WTC11 (cell line): ENCODE measurements around the gene MSLN. TPM values are rescaled to one million over a fixed set of nuclear protein-coding genes. Genes with fewer than 3 reads are reported as not detected.
"Not testable (repeated sequence)": the region's sequence is repeated elsewhere in the genome, so short reads cannot be mapped to it uniquely, and the experiment has no call there.

Source experiments
- ATAC-seq: fragments of 200-7000 bp; cut with Tn5 transposase; 2 replicates; pipeline ENCODE4 v1.10.0; 2021; ENCODE audit warnings: mild to moderate bottlenecking, moderate library complexity
- CTCF ChIA-PET: fragments of 300-600 bp; sonication (Branson Sonifier 250); formaldehyde crosslinking; loops from one replicate; lab custom pipeline; 2021; ENCODE audit warnings: antibody characterized with exemption; lab: Charles Lee
- POLR2A ChIA-PET: fragments of 350-600 bp; sonication (Branson Sonifier 250); formaldehyde crosslinking; loops from one replicate; lab custom pipeline; 2021; ENCODE audit warnings: antibody characterized with exemption; lab: Charles Lee
- DNase-seq: peaks from one replicate; pipeline ENCODE4 v3.0.0; 2021; ENCODE audit warnings: low spot score
- H3K27ac Mint-ChIP-seq: 2 replicates; pipeline ENCODE4 v1.8.0; 2021; ENCODE audit warnings: mixed read lengths
- H3K27me3 Mint-ChIP-seq: 2 replicates; pipeline ENCODE4 v1.8.0; 2021; ENCODE audit warnings: low read depth, mild to moderate bottlenecking, moderate library complexity, mixed read lengths
- H3K36me3 Mint-ChIP-seq: 2 replicates; pipeline ENCODE4 v1.8.0; 2021; ENCODE audit warnings: mixed read lengths
- H3K4me1 Mint-ChIP-seq: 2 replicates; pipeline ENCODE4 v1.8.0; 2022; ENCODE audit warnings: mixed read lengths
- H3K4me3 Mint-ChIP-seq: 2 replicates; pipeline ENCODE4 v1.8.0; 2021; ENCODE audit warnings: mild to moderate bottlenecking, moderate library complexity, mixed read lengths
- H3K9me3 Mint-ChIP-seq: 2 replicates; pipeline ENCODE4 v1.8.0; 2021; ENCODE audit warnings: mixed read lengths
- ATF1 ChIP-seq: sonication (generic); formaldehyde crosslinking; IDR thresholded peaks from 2 replicates; pipeline ENCODE4 v1.8.1; 2023; ENCODE audit warnings: mild to moderate bottlenecking, moderate library complexity, missing genetic modification reagents
- ERG ChIP-seq: fragments of 250-450 bp; sonication (Bioruptor Pico); IDR thresholded peaks from 2 replicates; pipeline ENCODE4 v1.8.0; 2021; ENCODE audit warnings: mild to moderate bottlenecking
- FOXJ3 ChIP-seq: sonication (generic); formaldehyde crosslinking; IDR thresholded peaks from 2 replicates; pipeline ENCODE4 v1.9.0; 2021; ENCODE audit warnings: missing genetic modification reagents, mild to moderate bottlenecking, borderline replicate concordance
- FOXP4 ChIP-seq: sonication (generic); formaldehyde crosslinking; IDR thresholded peaks from 2 replicates; pipeline ENCODE4 v1.8.0; 2022; ENCODE audit warnings: mild to moderate bottlenecking, missing genetic modification reagents
- HMGA2 ChIP-seq: fragments of 250-450 bp; sonication (Bioruptor Pico); IDR thresholded peaks from 2 replicates; pipeline ENCODE4 v1.4.0; 2021; ENCODE audit warnings: mild to moderate bottlenecking, moderate library complexity
- MYBL2 ChIP-seq: sonication (generic); formaldehyde crosslinking; IDR thresholded peaks from 2 replicates; pipeline ENCODE4 v1.8.1; 2023; ENCODE audit warnings: mild to moderate bottlenecking, moderate library complexity, missing genetic modification reagents
- NFE2L1 ChIP-seq: sonication (generic); formaldehyde crosslinking; IDR thresholded peaks from 2 replicates; pipeline ENCODE4 v1.8.1; 2023; ENCODE audit warnings: missing genetic modification reagents
- NFYB ChIP-seq: sonication (generic); formaldehyde crosslinking; conservative IDR thresholded peaks from 2 replicates; pipeline ENCODE4 v1.8.0; 2022; ENCODE audit warnings: low read depth, missing genetic modification reagents
- NR2C2 ChIP-seq: sonication (generic); formaldehyde crosslinking; IDR thresholded peaks from 2 replicates; pipeline ENCODE4 v1.8.0; 2022; ENCODE audit warnings: mild to moderate bottlenecking, missing genetic modification reagents
- OVOL2 ChIP-seq: fragments of 250-450 bp; sonication (Bioruptor Pico); IDR thresholded peaks from 2 replicates; pipeline ENCODE4 v1.9.0; 2021; ENCODE audit warnings: mild to moderate bottlenecking, borderline replicate concordance
- SMAD3 ChIP-seq: sonication (generic); formaldehyde crosslinking; IDR thresholded peaks from 2 replicates; pipeline ENCODE4 v1.8.0; 2022; ENCODE audit warnings: missing genetic modification reagents, mild to moderate bottlenecking, borderline replicate concordance
- SMAD4 ChIP-seq: sonication (generic); formaldehyde crosslinking; IDR thresholded peaks from 2 replicates; pipeline ENCODE4 v1.8.0; 2022; ENCODE audit warnings: mild to moderate bottlenecking, missing genetic modification reagents
- TEAD4 ChIP-seq: sonication (generic); formaldehyde crosslinking; IDR thresholded peaks from 2 replicates; pipeline ENCODE4 v1.8.0; 2022; ENCODE audit warnings: mild to moderate bottlenecking, missing genetic modification reagents
- ZBTB21 ChIP-seq: sonication (generic); formaldehyde crosslinking; IDR thresholded peaks from 2 replicates; pipeline ENCODE4 v1.8.1; 2023; ENCODE audit warnings: mild to moderate bottlenecking, missing genetic modification reagents, borderline replicate concordance
- ZBTB43 ChIP-seq: sonication (generic); formaldehyde crosslinking; IDR thresholded peaks from 2 replicates; pipeline ENCODE4 v1.8.1; 2023; ENCODE audit warnings: mild to moderate bottlenecking, missing genetic modification reagents
- ZMAT4 ChIP-seq: fragments of 250-450 bp; sonication (Bioruptor Pico); IDR thresholded peaks from 2 replicates; pipeline ENCODE4 v1.9.0; 2021; ENCODE audit warnings: mild to moderate bottlenecking
- ZNF281 ChIP-seq: sonication (generic); formaldehyde crosslinking; IDR thresholded peaks from 2 replicates; pipeline ENCODE4 v1.8.0; 2023; ENCODE audit warnings: mild to moderate bottlenecking, missing genetic modification reagents
- ZNF671 ChIP-seq: fragments of 250-450 bp; sonication (Bioruptor Pico); IDR thresholded peaks from 2 replicates; pipeline ENCODE4 v1.8.0; 2021; ENCODE audit warnings: mild to moderate bottlenecking
- total RNA-seq: library from RNA; stranded (reverse); gene quantifications from 3 replicates; pipeline ENCODE4 v1.2.3, GENCODE V29; 2021

The MSLN gene
- total RNA-seq, 1 experiment from 2014 or later = 0.20 TPM

GRCh38 chr16:775236-775796 is 14.8 kb downstream of the MSLN start (continued):
- TF ChIP-seq NR2C2 (CRISPR knock-in tag) (no peak), NFYB (no peak), ZNF671 (CRISPR knock-in tag) (no peak)

GRCh38 chr16:776298-776697 is 15.8 kb downstream of the MSLN start:
- H3K9me3 Mint-ChIP-seq, ATAC-seq, POLR2A ChIA-PET, H3K36me3 Mint-ChIP-seq, H3K4me3 Mint-ChIP-seq, H3K27me3 Mint-ChIP-seq, H3K4me1 Mint-ChIP-seq, DNase-seq, H3K27ac Mint-ChIP-seq: not testable (repeated sequence)
- CTCF ChIA-PET = interaction anchor here (0.9 to 2.2 kb wide), 3 partner anchors 9 to 35 kb away, joined by 3 to 5 read pairs (median 4); partner anchors contain the start of gene CIAO3

- Mint-ChIP-seq H3K9me3 (no peaks in the 10 kb centered on the region), H3K27me3 (no peaks in the 10 kb centered on the region), H3K36me3 (no peaks in the 10 kb centered on the region), H3K4me3 (no peak overlapping the region), H3K27ac (no peak overlapping the region)
- CTCF ChIA-PET = interaction anchor here (0.9 to 1.5 kb wide), 2 partner anchors 8 to 36 kb away, joined by 3 to 4 read pairs; partner anchors contain the start of gene CIAO3
- DNase-seq = no peak
- TF ChIP-seq ZBTB43 (no peak), SMAD3 (CRISPR knock-in tag) (no peak), SMAD4 (CRISPR knock-in tag) (no peak), ZNF281 (no peak), OVOL2 (CRISPR knock-in tag) (no peak), ERG (no peak), TEAD4 (CRISPR knock-in tag) (no peak), HMGA2 (no peak), MYBL2 (CRISPR knock-in tag) (no peak), NR2C2 (CRISPR knock-in tag) (no peak), ZMAT4 (no peak), FOXP4 (CRISPR knock-in tag) (no peak), FOXJ3 (no peak), ATF1 (no peak), NFE2L1 (CRISPR knock-in tag) (no peak), ZBTB21 (no peak)
- TF ChIP-seq, all 79 proteins: peak for 0
- no peak for ATAC-seq
- H3K4me1 Mint-ChIP-seq = no peaks in the 10 kb centered on the region
- POLR2A ChIA-PET = no interaction called here
Observed at GRCh38 chr16:776824-777223, 16.3 kb downstream of the MSLN start.
